ENCODE results near the gene MUCL1. TPM values are rescaled to one million over a fixed set of nuclear protein-coding genes. Genes with fewer than 3 reads are reported as not detected.

MUCL1 gene
- total RNA-seq, 4 donors from 2014 or later: 218 to 1,530 (median 1,210) TPM

GRCh38 chr12:54891717-54892478, 37.6 kb downstream of the MUCL1 start:
- Histone ChIP-seq H3K36me3 (no peaks in the 10 kb centered on the region), H3K4me1 (no peaks in the 10 kb centered on the region), H3K27ac (no peak overlapping the region), H3K9me3 (no peaks in the 10 kb centered on the region), H3K4me3 (no peak overlapping the region), H3K27me3 (no peaks in the 10 kb centered on the region)
- TF ChIP-seq POLR2A (IDR thresholded peaks at IDR 0.05): no peak
- TF ChIP-seq CTCF (IDR thresholded peaks at IDR 0.05): no peak
- TF ChIP-seq POLR2AphosphoS5 (IDR thresholded peaks at IDR 0.05): no peak
- no peak for TF ChIP-seq EP300 (IDR thresholded peaks at IDR 0.05)
- WGBS: 69% methylated on average over 3 of the region's 3 CpGs
- no peak for DNase-seq (ENCODE audit: low spot score in 2 of 2)

Other genes starting within 250 kb of the MUCL1 start
- 1 to 10 TPM in 1 of 4 donors, not detected in 3; 1.5 TPM for gene LACRT, start 219.6 kb upstream of the MUCL1 start, total RNA-seq
- gene DCD, start 206.2 kb upstream of the MUCL1 start, total RNA-seq: 1,000 to 10,000 TPM; 1,519 to 3,186 (median 2,298) TPM
- 1 to 10 TPM in 1 of 4 donors, under 1 TPM in 1, not detected in 2; 0.80 to 3.1 TPM for gene TESPA1, start 130.2 kb downstream of the MUCL1 start, total RNA-seq
- not detected for gene NEUROD4, start 165.5 kb downstream of the MUCL1 start, total RNA-seq

Measured in suprapubic skin (tissue), 4 donors.